ENCODE measurements around the gene GNA14.
"Not testable (repeated sequence)": the region's sequence is repeated elsewhere in the genome, so short reads cannot be mapped to it uniquely, and the experiment has no call there.

The GNA14 gene

GRCh38 chr9:77486463-77486862 is 161.7 kb downstream of the GNA14 start:
- no peak for DNase-seq

GRCh38 chr9:77475641-77476473 is 172.3 kb downstream of the GNA14 start:
- DNase-seq, result peak; percentile 7 to 46

GRCh38 chr9:77474936-77475335 is 173.2 kb downstream of the GNA14 start:
- DNase-seq, result no peak

GRCh38 chr9:77472646-77473045 is 175.5 kb downstream of the GNA14 start:
- DNase-seq, result no peak

- no peak for DNase-seq
Measured at GRCh38 chr9:77471572-77471971, 176.6 kb downstream of the GNA14 start.

GRCh38 chr9:77469515-77470231 is 178.4 kb downstream of the GNA14 start:
- no peak for DNase-seq

- DNase-seq, result no peak
Measured at GRCh38 chr9:77464661-77465060, 183.5 kb downstream of the GNA14 start.

- no peak for DNase-seq
Measured at GRCh38 chr9:77463151-77463550, 185.0 kb downstream of the GNA14 start.

GRCh38 chr9:77462066-77462465 is 186.1 kb downstream of the GNA14 start:
- no peak for DNase-seq

GRCh38 chr9:77460938-77461337 is 187.2 kb downstream of the GNA14 start:
- no peak for DNase-seq

- DNase-seq, result peak; percentile 50 to 72
Measured at GRCh38 chr9:77457916-77458592, 190.1 kb downstream of the GNA14 start.

- DNase-seq, result peak; percentile 76 to 83
Measured at GRCh38 chr9:77456829-77457437, 191.2 kb downstream of the GNA14 start.

- peak in 1 of 2 donors; percentile 37 for DNase-seq
Measured at GRCh38 chr9:77455312-77455927, 192.7 kb downstream of the GNA14 start.

GRCh38 chr9:77454663-77455062 is 193.5 kb downstream of the GNA14 start:
- no peak for DNase-seq

- DNase-seq, result no peak
Measured at GRCh38 chr9:77453825-77454647, 194.1 kb downstream of the GNA14 start.

GRCh38 chr9:77451507-77451906 is 196.6 kb downstream of the GNA14 start:
- DNase-seq, result no peak

- no peak for DNase-seq
Measured at GRCh38 chr9:77450085-77450475, 198.0 kb downstream of the GNA14 start.

- DNase-seq, result no peak
Measured at GRCh38 chr9:77449240-77450084, 198.7 kb downstream of the GNA14 start.

GRCh38 chr9:77447646-77448045 is 200.5 kb downstream of the GNA14 start:
- DNase-seq, result no peak

GRCh38 chr9:77442436-77442835 is 205.7 kb downstream of the GNA14 start:
- no peak for DNase-seq

GRCh38 chr9:77441124-77441523 is 207.0 kb downstream of the GNA14 start:
- not testable (repeated sequence) for DNase-seq

Data from CD4-positive, alpha-beta T cell treated with Interferon alpha-2 for 1 hour (primary cell).